NCI-H1436 treated with DMSO at 0.1 percent for 48 hours (cell line): ENCODE data around the gene HIVEP3.

ENCODE experiments used
- DNase-seq: peaks from one replicate; lab custom pipeline; 2025; lab: John Stamatoyannopoulos, UW

HIVEP3 gene

DNA sequence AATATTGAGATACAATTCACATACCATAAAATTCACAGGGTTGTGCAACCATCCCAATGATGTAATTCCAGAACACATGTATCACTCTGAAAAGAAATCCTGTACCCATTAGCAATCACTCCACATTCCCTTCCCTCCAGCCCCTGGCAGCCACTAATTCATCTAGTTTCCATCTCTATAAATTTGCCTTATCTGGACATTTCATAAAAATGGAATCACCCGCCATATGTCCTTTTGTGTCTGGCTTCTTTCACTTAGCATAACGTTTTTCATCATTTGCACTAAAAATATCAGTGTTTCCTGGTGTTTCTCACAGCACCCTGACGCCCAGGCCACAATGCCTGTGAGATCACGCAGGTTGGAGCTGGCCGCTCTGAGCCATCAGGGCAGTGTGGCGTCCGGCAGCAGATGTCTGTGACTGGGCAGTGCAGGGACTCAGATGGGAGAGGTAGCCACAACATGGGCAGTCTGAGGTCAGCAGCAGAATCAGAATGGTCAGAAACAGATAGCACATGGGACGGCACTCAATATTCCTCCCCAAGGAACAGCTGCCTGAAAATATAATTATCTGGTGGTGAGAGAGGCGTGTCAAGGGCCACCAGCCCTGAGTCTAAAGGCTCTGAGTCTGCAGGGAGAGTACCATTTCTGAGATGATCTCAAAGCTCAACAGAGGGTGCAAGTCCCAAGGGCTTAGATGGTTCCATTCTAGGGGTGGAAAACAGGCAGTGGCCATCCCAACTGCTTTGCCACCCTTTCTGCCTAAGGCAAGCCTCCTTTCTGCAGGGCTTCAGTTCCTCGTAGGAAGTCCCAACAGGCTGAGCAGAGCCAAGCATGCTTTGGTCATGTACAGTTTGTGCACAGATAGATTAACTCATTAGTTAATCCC is 304.8 kb downstream of the HIVEP3 start:
- no peak for DNase-seq

- no peak for DNase-seq
Measured at GRCh38 chr1:41612953-41613352, 305.8 kb downstream of the HIVEP3 start.

- DNase-seq, result no peak
Measured at GRCh38 chr1:41611932-41612450, 306.7 kb downstream of the HIVEP3 start.

GRCh38 chr1:41611068-41611931 is 307.4 kb downstream of the HIVEP3 start:
- DNase-seq, result no peak

DNA sequence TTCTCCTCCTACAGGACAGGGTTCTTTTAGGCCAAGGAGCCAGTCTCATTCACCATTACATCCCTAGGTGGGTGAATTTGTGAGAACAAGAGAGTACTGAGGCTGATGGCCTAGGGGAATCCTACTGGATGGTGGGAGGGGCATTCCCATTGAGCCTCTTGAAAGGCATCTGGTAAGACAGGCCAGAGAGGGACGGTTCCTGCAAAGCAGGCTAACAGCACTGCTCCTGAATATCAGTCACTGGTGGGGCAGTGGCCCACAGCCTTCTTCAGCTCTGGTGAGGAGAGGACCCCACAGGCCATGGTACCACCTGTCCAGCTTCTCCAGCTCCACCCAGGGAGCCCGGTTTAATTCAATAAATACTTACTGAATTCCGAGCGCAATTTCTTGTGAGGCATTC is 308.4 kb downstream of the HIVEP3 start:
- DNase-seq, result no peak

DNA sequence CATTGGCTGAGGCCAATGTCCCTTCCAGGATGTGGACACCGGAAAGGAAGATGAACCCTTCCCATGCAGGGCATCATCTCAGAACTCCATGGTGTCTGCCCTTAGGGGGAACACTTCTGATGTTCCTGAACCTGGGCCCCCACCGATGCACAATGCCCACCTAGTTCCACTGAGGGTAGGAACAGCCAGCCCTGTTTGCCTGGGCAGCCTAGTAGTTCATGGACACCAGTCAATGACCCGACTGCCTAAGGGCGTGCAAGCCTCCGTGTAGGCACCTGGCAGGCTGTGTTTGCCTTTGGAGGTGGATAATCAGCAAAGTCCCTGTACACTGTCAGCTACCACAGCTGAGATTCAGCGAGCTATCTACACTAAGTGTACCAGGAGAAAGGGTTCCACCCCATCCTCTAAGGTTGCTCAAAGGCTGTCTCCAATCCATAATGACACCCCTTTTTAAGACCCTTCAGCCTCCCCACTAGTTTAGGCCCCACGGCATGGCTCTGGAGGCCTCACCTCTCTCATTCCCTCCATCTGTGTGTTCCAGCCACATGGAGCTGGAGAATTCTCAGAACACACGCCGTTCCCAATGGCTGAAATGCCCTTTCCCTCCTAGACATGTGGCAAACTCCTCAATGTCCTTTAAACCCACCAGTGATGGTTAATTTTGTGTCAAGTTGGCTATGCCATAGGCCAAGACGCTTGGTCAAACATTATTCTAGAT is 309.4 kb downstream of the HIVEP3 start:
- no peak for DNase-seq

GRCh38 chr1:41608211-41608610 is 310.5 kb downstream of the HIVEP3 start:
- no peak for DNase-seq

DNA sequence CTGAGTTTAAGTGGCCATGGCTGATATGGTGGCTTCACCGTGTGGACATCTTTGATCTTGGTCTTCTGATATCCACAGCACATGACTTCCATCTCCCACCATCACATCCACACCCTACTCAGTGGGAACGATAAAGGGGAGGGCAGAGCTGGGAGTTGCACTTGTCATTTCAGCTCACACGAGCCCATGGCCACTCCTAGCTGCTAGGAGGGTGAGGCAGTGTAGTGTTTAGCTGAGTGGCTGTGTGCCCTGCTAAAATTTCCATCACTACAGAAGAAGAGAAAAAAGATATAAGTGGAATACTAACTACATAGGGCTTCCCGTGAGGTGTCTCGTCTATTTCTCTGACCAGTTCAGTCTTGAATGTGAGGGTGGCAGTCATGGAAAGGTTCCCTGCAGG is 310.9 kb downstream of the HIVEP3 start:
- no peak for DNase-seq

GRCh38 chr1:41599912-41600311 is 318.8 kb downstream of the HIVEP3 start:
- no peak for DNase-seq

DNA sequence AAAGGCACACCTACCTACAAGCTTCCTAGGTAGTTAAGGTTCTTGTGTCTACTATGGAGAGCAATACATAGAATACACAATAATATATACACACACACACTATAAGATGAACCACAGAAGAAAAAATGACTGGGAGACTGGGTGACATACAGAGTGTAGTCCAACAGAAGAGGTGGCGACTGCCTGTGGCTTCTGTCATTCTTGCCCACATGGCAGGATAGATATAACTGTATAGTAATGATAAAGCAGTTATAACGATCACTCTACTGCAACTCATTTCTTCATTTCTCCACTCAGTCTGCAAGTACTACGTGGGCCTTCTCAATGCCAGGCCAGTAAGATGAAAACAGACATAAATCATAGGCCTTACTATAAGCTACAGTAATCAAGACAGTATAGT is 320.4 kb downstream of the HIVEP3 start:
- no peak for DNase-seq

DNA sequence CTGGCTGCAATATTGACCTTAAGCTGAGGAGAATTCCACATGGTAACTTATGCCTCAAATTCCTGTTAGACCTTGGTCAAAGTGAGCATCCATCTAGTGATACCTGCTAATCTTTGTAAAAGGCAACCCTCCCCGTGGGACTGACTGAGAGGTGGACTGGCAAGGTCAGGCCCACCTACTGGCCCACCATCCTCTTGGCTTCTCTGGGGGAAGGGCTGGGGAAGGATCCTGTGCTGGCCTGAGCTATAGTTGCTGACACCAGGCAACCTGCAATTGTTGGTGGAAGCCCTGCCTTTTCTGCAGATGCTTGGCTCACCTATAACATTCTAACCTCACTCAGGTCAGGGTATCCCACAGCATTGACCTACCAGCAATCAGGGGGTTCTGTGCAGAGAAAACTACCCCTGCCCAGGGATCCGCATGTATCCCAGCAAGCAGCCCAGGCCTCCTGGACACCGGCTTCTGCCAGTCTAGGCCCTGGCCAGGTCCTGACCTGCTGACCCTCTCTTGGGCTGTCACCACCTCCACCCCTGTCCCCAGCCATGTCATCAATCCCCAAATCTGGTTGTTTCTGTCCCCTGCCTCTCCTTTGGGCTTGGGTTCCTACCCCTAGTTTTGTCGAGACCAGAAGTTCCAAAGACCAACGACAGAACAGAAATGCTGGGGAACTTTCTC is 326.1 kb downstream of the HIVEP3 start:
- no peak for DNase-seq

- no peak for DNase-seq
Measured at GRCh38 chr1:41591891-41592290, 326.8 kb downstream of the HIVEP3 start.

GRCh38 chr1:41590331-41590730 is 328.4 kb downstream of the HIVEP3 start:
- DNase-seq, result no peak

DNA sequence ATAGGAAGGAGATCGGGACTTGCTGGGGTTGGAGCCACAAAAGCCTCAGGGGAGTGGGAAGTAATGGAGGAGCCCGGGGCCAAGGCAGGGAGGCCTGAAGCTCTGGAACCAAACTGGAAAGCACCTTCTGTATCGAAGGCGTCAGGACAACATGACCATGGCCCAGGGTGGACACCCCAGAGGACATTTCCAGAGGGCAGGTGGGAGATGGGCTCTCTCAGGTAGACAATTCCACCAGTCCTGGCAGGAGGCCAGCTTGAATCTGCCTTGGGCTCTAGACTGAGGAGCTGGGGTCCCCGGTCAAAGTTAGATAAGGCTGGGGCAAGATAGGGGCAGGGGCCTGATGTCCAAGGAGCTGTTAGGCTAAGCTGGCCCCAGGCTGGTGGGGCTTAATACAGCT is 329.3 kb downstream of the HIVEP3 start:
- DNase-seq, result no peak

GRCh38 chr1:41588334-41588875 is 330.3 kb downstream of the HIVEP3 start:
- no peak for DNase-seq

- DNase-seq, result no peak
Measured at GRCh38 chr1:41587791-41588190, 330.9 kb downstream of the HIVEP3 start.

DNA sequence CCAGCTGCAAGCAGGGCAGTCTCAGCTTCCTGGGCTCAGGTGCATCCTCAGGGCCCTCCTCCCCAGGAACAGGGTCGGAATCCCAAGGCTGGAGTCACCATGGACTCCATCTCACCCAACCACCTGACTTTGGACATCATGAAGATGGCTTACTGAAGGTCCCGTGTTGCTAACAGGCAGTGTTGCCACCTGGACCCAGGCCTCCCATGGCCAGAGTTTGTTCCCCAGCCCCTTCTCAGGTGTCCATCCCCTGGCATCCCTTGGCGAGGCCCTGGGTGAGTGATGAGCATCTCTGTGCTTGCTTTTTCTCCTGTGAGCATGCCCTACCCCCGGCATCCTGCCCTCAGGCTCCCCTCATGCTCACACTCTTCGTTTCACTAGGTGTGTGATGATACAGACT is 332.5 kb downstream of the HIVEP3 start:
- DNase-seq, result no peak

DNA sequence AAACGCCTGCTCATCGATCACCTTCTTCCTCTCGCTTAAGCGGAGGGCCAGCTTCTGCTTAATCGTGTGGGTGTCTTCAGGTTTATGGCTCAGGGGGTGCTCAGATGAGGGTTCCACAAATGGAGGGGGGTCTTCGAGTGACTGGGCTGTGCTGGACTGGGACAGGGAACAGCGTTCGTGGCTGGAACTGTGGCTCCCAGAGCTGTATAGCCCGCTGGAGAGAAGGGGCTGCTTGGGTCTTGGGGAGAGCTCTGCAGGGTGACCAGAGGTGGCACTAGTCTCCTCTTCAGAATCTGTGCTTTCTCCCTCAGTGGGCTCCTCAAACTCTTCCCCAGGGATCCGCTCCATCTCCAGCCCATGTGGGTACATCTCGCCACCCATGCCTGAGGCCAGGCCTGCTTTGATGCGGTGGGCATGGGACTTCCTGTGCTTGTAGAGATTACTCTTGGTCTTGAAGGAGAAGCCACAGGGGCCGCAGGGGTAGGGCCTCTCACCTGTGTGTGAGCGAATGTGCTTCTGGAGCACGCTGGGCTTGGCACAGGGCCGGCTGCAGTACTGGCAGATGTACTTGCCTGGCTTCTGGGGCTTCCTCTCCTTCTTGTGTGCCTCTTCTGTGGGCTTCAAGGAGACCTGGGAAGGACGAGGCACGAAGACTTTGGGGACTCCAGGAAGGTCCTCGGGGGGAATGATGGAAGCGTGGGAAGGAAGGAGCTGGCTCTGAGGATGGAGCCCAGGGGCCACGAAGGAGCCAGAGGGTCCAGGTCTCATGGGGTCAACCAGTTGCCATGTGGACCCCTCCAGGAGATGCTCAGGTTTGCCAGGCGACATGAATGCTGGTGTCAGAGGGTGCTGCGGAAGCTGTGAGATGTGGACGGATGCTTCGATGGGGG is 334.8 kb downstream of the HIVEP3 start:
- DNase-seq, result no peak

- no peak for DNase-seq
Measured at GRCh38 chr1:41582851-41583657, 335.7 kb downstream of the HIVEP3 start.
